ENCODE data around the gene MSI2. TPM values are rescaled to one million over a fixed set of nuclear protein-coding genes. Genes with fewer than 3 reads are reported as not detected.

MSI2 gene
- polyA plus RNA-seq, 1 experiment: 9.2 TPM

GRCh38 chr17:57478478-57479250, 222.3 kb downstream of the MSI2 start:
- POLR2A ChIA-PET: no interaction called here

GRCh38 chr17:57480438-57481196, 224.3 kb downstream of the MSI2 start:
- no peaks in the 10 kb centered on the region for H3K36me3 ChIP-seq (ENCODE audit: control insufficient read depth, insufficient read depth, low read length)
- TF ChIP-seq CTCF (IDR thresholded peaks at IDR 0.05; ENCODE audit: insufficient read depth, low read depth, low read length): no peak
- POLR2A ChIA-PET: no interaction called here
- CTCF ChIA-PET: interaction anchor here (0.9 to 1.4 kb wide), 2 partner anchors 191 to 375 kb away, joined by 3 to 6 read pairs; no protein-coding TSS in a partner anchor
- no peak for DNase-seq (ENCODE audit: low read depth)
- no peak overlapping the region for H3K4me3 ChIP-seq (ENCODE audit: low read depth, low read length)
- H3K27me3 ChIP-seq (ENCODE audit: control insufficient read depth, insufficient read depth, low read length): no peaks in the 10 kb centered on the region

More at GRCh38 chr17:57478478-57479250, 222.3 kb downstream of the MSI2 start:
- no peak for DNase-seq (ENCODE audit: low read depth)
- H3K36me3 ChIP-seq (ENCODE audit: control insufficient read depth, insufficient read depth, low read length): no peaks in the 10 kb centered on the region
- no peaks in the 10 kb centered on the region for H3K27me3 ChIP-seq (ENCODE audit: control insufficient read depth, insufficient read depth, low read length)
- TF ChIP-seq CTCF (IDR thresholded peaks at IDR 0.05; ENCODE audit: insufficient read depth, low read depth, low read length): no peak
- no peak overlapping the region for H3K4me3 ChIP-seq (ENCODE audit: low read depth, low read length)
- CTCF ChIA-PET: no interaction called here

GRCh38 chr17:57481910-57482391, 225.6 kb downstream of the MSI2 start:
- CTCF ChIA-PET: interaction anchor here (0.7 kb wide), 1 partner anchor 67 kb away, joined by 3 read pairs; no protein-coding TSS in a partner anchor
- H3K4me3 ChIP-seq (ENCODE audit: low read depth, low read length): no peak overlapping the region
- POLR2A ChIA-PET: no interaction called here
- DNase-seq (ENCODE audit: low read depth): peak; percentile 92
- TF ChIP-seq CTCF (IDR thresholded peaks at IDR 0.05; ENCODE audit: insufficient read depth, low read depth, low read length): no peak
- no peaks in the 10 kb centered on the region for H3K36me3 ChIP-seq (ENCODE audit: control insufficient read depth, insufficient read depth, low read length)
- no peaks in the 10 kb centered on the region for H3K27me3 ChIP-seq (ENCODE audit: control insufficient read depth, insufficient read depth, low read length)

GRCh38 chr17:57482657-57483056, 226.3 kb downstream of the MSI2 start:
- DNase-seq (ENCODE audit: low read depth): no peak
- ChIA-PET POLR2A (no interaction called here), CTCF (interaction anchor here (2.6 kb wide), 1 partner anchor 239 kb away, joined by 9 read pairs; no protein-coding TSS in a partner anchor)
- no peak for TF ChIP-seq CTCF (IDR thresholded peaks at IDR 0.05; ENCODE audit: insufficient read depth, low read depth, low read length)
- H3K27me3 ChIP-seq (ENCODE audit: control insufficient read depth, insufficient read depth, low read length): no peaks in the 10 kb centered on the region
- H3K36me3 ChIP-seq (ENCODE audit: control insufficient read depth, insufficient read depth, low read length): no peaks in the 10 kb centered on the region
- H3K4me3 ChIP-seq (ENCODE audit: low read depth, low read length): no peak overlapping the region
